ENCODE data around the gene AK3.

The AK3 gene

GRCh38 chr9:4701526-4701925, 39.5 kb downstream of the AK3 start:
- in situ Hi-C loops (cut with MboI; ENCODE audit: low pct_unique_long_range_greater_than_20kb, low sequenced_read_pairs, unreplicated experiment): no loop called here
- no peak for DNase-seq (ENCODE audit: low spot score)
- no peak for TF ChIP-seq CTCF (IDR thresholded peaks at IDR 0.05; ENCODE audit: extremely low read depth, insufficient read depth, missing control alignments)

- TF ChIP-seq CTCF (IDR thresholded peaks at IDR 0.05; ENCODE audit: extremely low read depth, insufficient read depth, missing control alignments): no peak
- in situ Hi-C loops (cut with MboI; ENCODE audit: low pct_unique_long_range_greater_than_20kb, low sequenced_read_pairs, unreplicated experiment): no loop called here
- DNase-seq (ENCODE audit: low spot score): no peak
Observed at GRCh38 chr9:4700932-4701331, 40.1 kb downstream of the AK3 start.

GRCh38 chr9:4700091-4700490, 40.9 kb downstream of the AK3 start:
- TF ChIP-seq CTCF (IDR thresholded peaks at IDR 0.05; ENCODE audit: extremely low read depth, insufficient read depth, missing control alignments): no peak
- DNase-seq (ENCODE audit: low spot score): no peak
- in situ Hi-C loops (cut with MboI; ENCODE audit: low pct_unique_long_range_greater_than_20kb, low sequenced_read_pairs, unreplicated experiment): no loop called here

GRCh38 chr9:4691795-4692194, 49.2 kb downstream of the AK3 start:
- no peak for DNase-seq (ENCODE audit: low spot score)
- in situ Hi-C loops (cut with MboI; ENCODE audit: low pct_unique_long_range_greater_than_20kb, low sequenced_read_pairs, unreplicated experiment): no loop called here
- TF ChIP-seq CTCF (IDR thresholded peaks at IDR 0.05; ENCODE audit: extremely low read depth, insufficient read depth, missing control alignments): no peak

- no peak for DNase-seq (ENCODE audit: low spot score)
- in situ Hi-C loops (cut with MboI; ENCODE audit: low pct_unique_long_range_greater_than_20kb, low sequenced_read_pairs, unreplicated experiment): no loop called here
- no peak for TF ChIP-seq CTCF (IDR thresholded peaks at IDR 0.05; ENCODE audit: extremely low read depth, insufficient read depth, missing control alignments)
Observed at GRCh38 chr9:4690144-4690543, 50.9 kb downstream of the AK3 start.

GRCh38 chr9:4689687-4690104, 51.3 kb downstream of the AK3 start:
- in situ Hi-C loops (cut with MboI; ENCODE audit: low pct_unique_long_range_greater_than_20kb, low sequenced_read_pairs, unreplicated experiment): no loop called here
- peak; percentile 30 for DNase-seq (ENCODE audit: low spot score)
- TF ChIP-seq CTCF (IDR thresholded peaks at IDR 0.05; ENCODE audit: extremely low read depth, insufficient read depth, missing control alignments): no peak

- DNase-seq (ENCODE audit: low spot score): no peak
- in situ Hi-C loops (cut with MboI; ENCODE audit: low pct_unique_long_range_greater_than_20kb, low sequenced_read_pairs, unreplicated experiment): no loop called here
- no peak for TF ChIP-seq CTCF (IDR thresholded peaks at IDR 0.05; ENCODE audit: extremely low read depth, insufficient read depth, missing control alignments)
Observed at GRCh38 chr9:4689021-4689420, 52.0 kb downstream of the AK3 start.
